Measurements from ENCODE around the gene SOBP.

DNA sequence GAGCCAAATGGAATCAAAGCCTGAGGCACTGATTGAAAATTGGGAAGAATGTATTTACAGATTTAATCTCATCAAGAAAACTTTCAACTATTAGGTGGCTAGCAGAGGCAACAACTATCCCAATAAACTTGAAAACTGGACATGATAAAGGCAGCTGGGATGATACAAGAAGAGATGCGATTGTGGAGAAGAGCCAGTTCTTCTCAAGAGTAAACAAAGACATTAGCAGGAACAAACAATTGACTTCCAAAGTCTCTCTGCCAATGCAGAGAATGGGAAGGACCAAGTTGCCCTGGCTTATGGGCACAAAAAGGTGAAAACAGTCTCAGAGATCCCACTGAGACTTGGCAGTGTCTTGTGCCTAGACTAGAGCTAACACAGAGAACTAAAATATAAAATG, 132.4 kb downstream of the SOBP start:
- TF ChIP-seq, protein P1, sequence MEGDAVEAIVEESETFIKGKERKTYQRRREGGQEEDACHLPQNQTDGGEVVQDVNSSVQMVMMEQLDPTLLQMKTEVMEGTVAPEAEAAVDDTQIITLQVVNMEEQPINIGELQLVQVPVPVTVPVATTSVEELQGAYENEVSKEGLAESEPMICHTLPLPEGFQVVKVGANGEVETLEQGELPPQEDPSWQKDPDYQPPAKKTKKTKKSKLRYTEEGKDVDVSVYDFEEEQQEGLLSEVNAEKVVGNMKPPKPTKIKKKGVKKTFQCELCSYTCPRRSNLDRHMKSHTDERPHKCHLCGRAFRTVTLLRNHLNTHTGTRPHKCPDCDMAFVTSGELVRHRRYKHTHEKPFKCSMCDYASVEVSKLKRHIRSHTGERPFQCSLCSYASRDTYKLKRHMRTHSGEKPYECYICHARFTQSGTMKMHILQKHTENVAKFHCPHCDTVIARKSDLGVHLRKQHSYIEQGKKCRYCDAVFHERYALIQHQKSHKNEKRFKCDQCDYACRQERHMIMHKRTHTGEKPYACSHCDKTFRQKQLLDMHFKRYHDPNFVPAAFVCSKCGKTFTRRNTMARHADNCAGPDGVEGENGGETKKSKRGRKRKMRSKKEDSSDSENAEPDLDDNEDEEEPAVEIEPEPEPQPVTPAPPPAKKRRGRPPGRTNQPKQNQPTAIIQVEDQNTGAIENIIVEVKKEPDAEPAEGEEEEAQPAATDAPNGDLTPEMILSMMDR (IDR thresholded peaks at IDR 0.05) = no peak
- TF ChIP-seq POLR2A (IDR thresholded peaks at IDR 0.05) = no peak
